Ascending aorta (tissue), 2 donors: Measurements from ENCODE around the gene MIOX. TPM values are rescaled to one million over a fixed set of nuclear protein-coding genes. Genes with fewer than 3 reads are reported as not detected.
A peak's percentile ranks its signal among the peaks of the same experiment; 100 is the strongest.

ENCODE experiments used
- DNase-seq, 2 donors: peaks; one replicate each; pipeline ENCODE4 v3.0.0-alpha.2; 2019; ENCODE audit warnings: low spot score in 2 of 2
- H3K27ac ChIP-seq, 2 donors: fragments of 200-600 bp; sonication (generic); one replicate each; pipeline ENCODE4 v1.5.1; 2016 to 2017; ENCODE audit warnings: mild to moderate bottlenecking in 1 of 2
- H3K27me3 ChIP-seq: fragments of 200-600 bp; sonication (generic); one replicate; pipeline ENCODE4 v1.5.1; 2017
- H3K36me3 ChIP-seq, 2 donors: fragments of 200-600 bp; sonication (generic); one replicate each; pipeline ENCODE4 v1.5.1; 2016
- H3K4me1 ChIP-seq, 2 donors: fragments of 200-600 bp; sonication (generic); one replicate each; pipeline ENCODE4 v1.5.1; 2016 to 2017; ENCODE audit warnings: mild to moderate bottlenecking in 1 of 2
- H3K4me3 ChIP-seq, 2 donors: fragments of 200-600 bp; sonication (generic); one replicate each; pipeline ENCODE4 v1.5.1; 2016 to 2017; ENCODE audit warnings: mild to moderate bottlenecking in 1 of 2
- H3K9me3 ChIP-seq, 2 donors: fragments of 200-600 bp; sonication (generic); one replicate each; pipeline ENCODE4 v1.5.1; 2016
- CTCF ChIP-seq, 3 experiments: fragments of 200-600 bp in 2 of 3; fragments of 450-650 bp in 1 of 3; sonication (generic) in 2 of 3; IDR thresholded peaks; one replicate each; pipeline ENCODE4 v1.5.1; 2016 to 2019; ENCODE audit warnings: antibody characterized with exemption in 3 of 3, mild to moderate bottlenecking in 1 of 3, moderate library complexity in 1 of 3
- intact Hi-C: fragments of 100-400 bp; cut with DNase I; formaldehyde crosslinking; loops from one replicate; pipeline ENCODE4 v1.15.1; 2023
- total RNA-seq: library from RNA; depleted of rRNA; stranded (reverse); fragments of >200 nt; gene quantifications from one replicate; pipeline ENCODE4 v1.1.0, GENCODE V29; 2016

Gene MIOX
- total RNA-seq, 1 donor from 2014 or later: not detected

- intact Hi-C loops: loop anchor here (5.0 to 10.0 kb wide), 3 partner anchors 58 to 540 kb away; partner anchors contain the start of genes PIM3, SELENOO and SYCE3
- DNase-seq: no peak
These were observed 17.9 kb downstream of the MIOX start for GRCh38 chr22:50504369-50505211.

GRCh38 chr22:50505276-50505775 lies 18.7 kb downstream of the MIOX start:
- Histone ChIP-seq H3K36me3 (peaks cover 32 to 33% of the 10 kb centered on the region in 2 donors), H3K27me3 (no peaks in the 10 kb centered on the region), H3K4me1 (peaks cover 10 to 20% of the 10 kb centered on the region in 2 donors), H3K9me3 (no peaks in the 10 kb centered on the region), H3K4me3 (no peak overlapping the region), H3K27ac (no peak overlapping the region)
- DNase-seq: no peak
- intact Hi-C loops: loop anchor here (5.0 to 10.0 kb wide), 3 partner anchors 57 to 541 kb away; partner anchors contain the start of genes PIM3, SELENOO and SYCE3
- TF ChIP-seq CTCF (IDR thresholded peaks at IDR 0.05): no peak

More at GRCh38 chr22:50504369-50505211, 17.9 kb downstream of the MIOX start:
- TF ChIP-seq CTCF (IDR thresholded peaks at IDR 0.05): no peak
- H3K27ac ChIP-seq: no peak overlapping the region
- H3K36me3 ChIP-seq: peaks cover 30 to 33% of the 10 kb centered on the region in 2 donors
- H3K4me3 ChIP-seq: no peak overlapping the region
- H3K27me3 ChIP-seq: no peaks in the 10 kb centered on the region
- no peaks in the 10 kb centered on the region for H3K9me3 ChIP-seq
- peaks cover 10 to 20% of the 10 kb centered on the region in 2 donors for H3K4me1 ChIP-seq

DNA sequence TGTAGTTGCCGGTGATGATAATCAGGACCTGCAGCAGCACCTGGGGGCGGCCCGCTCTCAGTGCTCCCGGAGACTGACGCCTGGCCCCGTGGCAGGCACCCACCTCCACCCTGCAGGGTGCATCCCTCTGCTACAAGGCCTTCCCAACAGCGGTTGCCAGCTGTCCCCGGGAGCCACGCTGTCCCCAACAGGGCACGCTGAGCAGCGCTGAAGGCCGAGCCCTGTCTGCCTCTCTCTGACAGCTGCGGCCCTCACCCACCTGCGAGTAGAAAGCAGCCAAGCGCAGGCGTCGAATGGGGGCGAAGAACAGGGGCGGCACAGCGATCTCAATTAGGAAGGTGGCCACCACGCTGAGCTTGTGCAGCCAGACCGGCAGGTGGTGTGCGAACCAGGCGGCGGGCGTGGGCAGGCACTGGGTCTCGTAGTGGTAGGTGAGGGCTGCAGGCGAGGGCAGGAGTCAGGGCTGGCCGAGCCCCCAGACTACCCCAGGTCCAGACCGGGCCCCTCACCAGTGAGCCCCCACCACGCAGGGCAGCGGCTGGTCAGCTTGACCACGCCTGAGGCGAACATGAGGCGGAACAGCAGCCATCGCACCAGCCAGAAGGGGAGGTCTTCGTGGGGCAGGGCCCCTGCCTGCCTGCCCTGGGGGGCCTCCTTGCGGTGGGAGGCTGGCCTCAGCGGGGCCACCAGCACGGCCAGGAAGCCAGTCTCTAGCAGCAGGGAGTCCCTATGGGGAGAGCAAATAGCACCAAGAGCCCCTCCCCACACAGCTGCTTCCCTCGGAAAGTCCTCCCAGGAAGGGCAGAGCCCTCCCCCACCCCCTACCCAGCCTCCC lies 19.3 kb downstream of the MIOX start:
- no peak overlapping the region for H3K27ac ChIP-seq
- peaks cover 10 to 20% of the 10 kb centered on the region in 2 donors for H3K4me1 ChIP-seq
- H3K9me3 ChIP-seq: no peaks in the 10 kb centered on the region
- H3K27me3 ChIP-seq: no peaks in the 10 kb centered on the region
- peaks cover 32 to 38% of the 10 kb centered on the region in 2 donors for H3K36me3 ChIP-seq
- DNase-seq: no peak
- H3K4me3 ChIP-seq: peak overlapping the region; percentile 83 to 94
- intact Hi-C loops: loop anchor here (2.0 to 10.0 kb wide), 4 partner anchors 56 to 541 kb away; partner anchors contain the start of genes PIM3, SELENOO, SYCE3 and TUBGCP6
- TF ChIP-seq CTCF (IDR thresholded peaks at IDR 0.05): no peak

DNA sequence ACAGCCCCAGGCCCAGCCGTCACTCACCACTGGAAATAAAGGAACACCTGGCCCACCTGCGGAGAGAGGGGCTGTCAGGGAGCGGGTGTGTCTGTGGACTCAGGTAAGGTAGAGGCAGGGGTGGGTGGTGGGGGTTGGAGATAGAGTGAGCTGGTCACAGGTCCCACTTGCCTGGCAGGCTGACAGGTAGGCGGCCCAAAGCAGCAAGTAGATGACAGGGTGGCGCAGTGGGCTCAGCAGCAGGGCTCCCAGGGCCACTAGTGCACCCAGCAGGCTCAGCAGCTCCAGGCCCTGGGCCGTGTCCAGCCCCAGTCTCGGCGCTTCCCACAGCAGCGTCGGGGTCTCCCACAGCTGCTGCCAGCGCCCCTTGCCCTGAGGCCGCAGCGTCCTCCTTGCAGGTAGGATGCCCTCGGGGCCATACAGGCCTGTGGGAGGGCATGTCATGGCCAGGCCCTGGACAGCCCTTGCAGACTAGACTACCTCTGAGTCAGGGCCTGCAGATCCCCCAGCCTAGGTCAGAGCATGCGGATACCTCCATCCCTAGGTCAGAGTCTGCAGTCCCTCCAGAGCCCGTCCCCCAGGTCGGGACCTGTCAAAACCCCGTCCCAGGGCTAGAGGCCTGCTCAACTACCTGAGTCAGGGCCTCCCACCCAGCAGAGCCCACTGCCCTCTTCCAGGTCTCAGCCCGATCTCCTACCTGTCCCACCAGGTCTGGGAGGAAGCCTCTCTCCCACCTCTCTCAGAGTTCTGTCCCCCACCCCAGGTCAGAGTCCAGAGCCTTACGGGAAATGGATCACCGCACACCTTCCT lies 20.2 kb downstream of the MIOX start:
- Histone ChIP-seq H3K9me3 (no peaks in the 10 kb centered on the region), H3K27me3 (no peaks in the 10 kb centered on the region), H3K36me3 (peaks cover 32 to 39% of the 10 kb centered on the region in 2 donors), H3K27ac (peak overlapping the region; percentile 80 to 89), H3K4me3 (peak overlapping the region; percentile 83 to 94), H3K4me1 (peaks cover 10 to 20% of the 10 kb centered on the region in 2 donors)
- no peak for TF ChIP-seq CTCF (IDR thresholded peaks at IDR 0.05)
- intact Hi-C loops: loop anchor here (1.0 to 10.0 kb wide), 6 partner anchors 32 to 542 kb away; partner anchors contain the start of genes ARSA, PIM3, SBF1 and SELENOO
- DNase-seq: no peak
